HUES64 (cell line): ENCODE data around the gene MAP2K3. TPM values are rescaled to one million over a fixed set of nuclear protein-coding genes. Genes with fewer than 3 reads are reported as not detected.

Source experiments
- H3K27ac ChIP-seq: 2 replicates; pipeline ENCODE4 v1.7.0; 2013; ENCODE audit warnings: low read depth, low read length, inconsistent platforms
- H3K27me3 ChIP-seq: 2 replicates; pipeline ENCODE4 v1.6.1; 2013; ENCODE audit warnings: mild to moderate bottlenecking, low read length; ENCODE audit not compliant: insufficient read depth
- H3K36me3 ChIP-seq: 2 replicates; pipeline ENCODE4 v1.6.1; 2013; ENCODE audit warnings: mild to moderate bottlenecking, low read length; ENCODE audit not compliant: insufficient read depth
- H3K4me1 ChIP-seq: 2 replicates; pipeline ENCODE4 v1.6.1; 2013; ENCODE audit warnings: mild to moderate bottlenecking, low read length, moderate library complexity; ENCODE audit not compliant: insufficient read depth
- H3K4me3 ChIP-seq: 2 replicates; pipeline ENCODE4 v1.5.1; 2013; ENCODE audit warnings: mild to moderate bottlenecking, low read length, moderate library complexity
- H3K9ac ChIP-seq: 2 replicates; pipeline ENCODE4 v1.6.1; 2013; ENCODE audit warnings: mild to moderate bottlenecking, low read depth, low read length
- H3K9me3 ChIP-seq: 2 replicates; pipeline ENCODE4 v1.6.1; 2013; ENCODE audit warnings: low read depth, low read length; ENCODE audit not compliant: insufficient read depth
- WGBS: fragments of 150-250, 120-280 bp; methylation state at CpG from one replicate; pipeline ENCODE4 v1.1.7; 2013; ENCODE audit warnings: missing lambda C conversion rate; 5-methylcytosine and 5-hydroxymethylcytosine counted together
- polyA plus RNA-seq, 2 experiments: library from polyadenylated mRNA; stranded (reverse); fragments of 50-300 nt; gene quantifications; one replicate each; pipeline ENCODE4 v1.2.3, GENCODE V29; 2013

The MAP2K3 gene
- polyA plus RNA-seq (2013, experiment 1 of 2) = 22.3 TPM
- 24.4 TPM for polyA plus RNA-seq (2013, experiment 2 of 2)

DNA sequence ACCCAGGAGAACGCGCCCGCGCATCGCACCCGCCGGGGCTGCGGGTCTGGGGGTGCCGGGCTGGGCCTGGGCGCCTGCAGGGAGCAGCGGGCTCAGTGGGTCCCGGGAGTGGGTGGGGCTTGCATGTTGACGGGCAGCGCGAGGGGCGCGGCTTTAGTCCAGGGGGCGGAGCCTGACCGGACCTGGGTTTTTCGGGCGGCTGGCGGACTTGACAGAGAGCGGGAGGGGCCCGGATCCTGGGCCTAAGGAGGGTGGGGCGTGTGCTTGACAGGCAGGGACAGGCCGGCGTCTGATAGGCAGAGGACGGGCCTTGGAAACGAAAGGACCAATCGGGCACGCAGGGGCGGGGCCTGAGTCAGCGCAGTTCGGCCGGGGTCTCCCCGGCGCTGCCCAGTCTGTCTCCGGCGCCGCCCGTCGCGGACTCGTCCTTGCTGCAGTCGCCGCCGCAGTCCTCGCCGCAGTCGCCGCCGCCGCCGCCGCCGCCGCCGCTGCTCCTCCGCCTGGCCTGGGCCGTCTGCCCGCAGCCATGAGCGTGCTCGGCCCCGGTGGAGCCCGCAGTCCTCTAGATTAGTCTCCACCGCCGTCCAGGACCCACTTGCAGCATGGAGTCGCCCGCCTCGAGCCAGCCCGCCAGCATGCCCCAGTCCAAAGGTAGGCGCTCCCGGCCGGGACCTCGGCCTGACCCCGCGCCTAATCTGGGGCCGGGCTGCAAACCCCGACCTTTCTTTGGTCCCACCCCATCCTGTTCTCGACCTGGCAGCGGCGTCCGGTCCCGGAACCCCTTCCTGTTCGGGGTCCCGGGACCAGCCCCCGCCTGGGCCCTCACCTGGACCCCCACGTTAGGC is at the start of gene MAP2K3:
Gene MAP2K3, plus strand, starts transcription at position 393 of the 845 bp plus-strand sequence. Its CDS starts 210 bp downstream, at position 603.
- H3K9me3 ChIP-seq = no peaks in the 10 kb centered on the region
- peak within 1 kb of the TSS; percentile 68 for H3K9ac ChIP-seq
- H3K4me1 ChIP-seq = peaks cover 18% of the 10 kb centered on the region
- peaks cover 24% of the 10 kb centered on the region for H3K27me3 ChIP-seq
- H3K27ac ChIP-seq = no peak within 1 kb of the TSS
- H3K4me3 ChIP-seq = peak within 1 kb of the TSS; percentile 87
- no peaks in the 10 kb centered on the region for H3K36me3 ChIP-seq
- WGBS = under 1% methylated on average over 88 of the region's 88 CpGs

DNA sequence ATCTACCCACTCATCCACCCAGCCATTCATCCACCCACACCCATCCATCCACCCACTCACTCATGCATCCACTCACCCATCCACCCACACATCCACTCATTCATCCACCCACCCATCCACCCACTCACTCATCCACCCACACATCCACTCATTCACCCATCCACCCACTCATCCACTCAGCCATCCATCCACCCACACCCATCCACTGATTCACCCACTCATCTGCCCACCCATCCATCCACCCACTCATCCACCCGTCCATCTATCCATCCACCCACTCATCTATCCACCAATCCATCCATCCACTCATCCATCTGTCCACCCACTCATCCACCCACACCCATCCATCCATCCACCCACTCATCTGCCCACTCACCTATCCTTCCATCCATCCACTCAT is 48.6 kb upstream of the MAP2K3 start:
- Histone ChIP-seq H3K4me1 (peaks cover 11% of the 10 kb centered on the region), H3K36me3 (no peaks in the 10 kb centered on the region), H3K9ac (no peak overlapping the region), H3K4me3 (no peak overlapping the region), H3K27me3 (no peaks in the 10 kb centered on the region), H3K9me3 (no peaks in the 10 kb centered on the region), H3K27ac (no peak overlapping the region)
- WGBS = 88% methylated on average over 1 of the region's 1 CpG

DNA sequence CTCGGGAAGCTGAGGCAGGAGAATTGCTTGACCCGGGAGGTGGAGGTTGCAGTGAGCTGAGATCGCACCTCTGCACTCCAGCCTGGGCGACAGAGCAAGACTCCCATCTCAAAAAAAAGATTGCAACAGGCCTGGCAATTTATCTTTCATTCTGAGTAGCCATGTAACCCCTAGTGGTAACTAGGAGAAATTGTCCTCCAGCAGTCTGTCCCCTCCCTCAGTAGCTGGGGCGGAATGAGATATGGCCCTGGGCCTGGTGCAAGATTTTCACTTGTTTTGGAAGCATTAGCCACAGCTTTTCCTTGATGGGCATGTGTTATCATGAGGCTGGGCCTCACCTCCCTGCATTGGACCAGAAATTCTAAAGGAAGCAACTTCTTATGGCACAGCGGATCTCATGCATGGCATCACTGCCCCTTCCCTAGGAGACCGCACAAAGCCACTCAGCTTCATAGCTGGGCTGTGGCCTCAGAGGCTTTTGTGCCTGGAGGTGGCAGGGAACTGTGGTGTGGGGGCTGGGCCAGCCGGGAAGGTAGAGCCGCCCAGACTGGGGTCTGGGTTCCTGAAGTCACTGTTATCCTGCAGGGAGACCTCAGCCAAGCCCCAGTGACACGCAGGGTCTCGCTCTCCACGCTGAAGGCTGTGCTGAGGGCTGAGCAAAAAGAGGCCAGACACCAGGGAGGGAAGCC is 44.7 kb upstream of the MAP2K3 start:
- peak overlapping the region; percentile 41 for H3K9ac ChIP-seq
- H3K27ac ChIP-seq = peak overlapping the region; percentile 65
- WGBS = 56% methylated on average over 12 of the region's 12 CpGs
- H3K4me1 ChIP-seq = peaks cover 17% of the 10 kb centered on the region
- H3K9me3 ChIP-seq = no peaks in the 10 kb centered on the region
- H3K4me3 ChIP-seq = no peak overlapping the region
- no peaks in the 10 kb centered on the region for H3K27me3 ChIP-seq
- H3K36me3 ChIP-seq = no peaks in the 10 kb centered on the region

DNA sequence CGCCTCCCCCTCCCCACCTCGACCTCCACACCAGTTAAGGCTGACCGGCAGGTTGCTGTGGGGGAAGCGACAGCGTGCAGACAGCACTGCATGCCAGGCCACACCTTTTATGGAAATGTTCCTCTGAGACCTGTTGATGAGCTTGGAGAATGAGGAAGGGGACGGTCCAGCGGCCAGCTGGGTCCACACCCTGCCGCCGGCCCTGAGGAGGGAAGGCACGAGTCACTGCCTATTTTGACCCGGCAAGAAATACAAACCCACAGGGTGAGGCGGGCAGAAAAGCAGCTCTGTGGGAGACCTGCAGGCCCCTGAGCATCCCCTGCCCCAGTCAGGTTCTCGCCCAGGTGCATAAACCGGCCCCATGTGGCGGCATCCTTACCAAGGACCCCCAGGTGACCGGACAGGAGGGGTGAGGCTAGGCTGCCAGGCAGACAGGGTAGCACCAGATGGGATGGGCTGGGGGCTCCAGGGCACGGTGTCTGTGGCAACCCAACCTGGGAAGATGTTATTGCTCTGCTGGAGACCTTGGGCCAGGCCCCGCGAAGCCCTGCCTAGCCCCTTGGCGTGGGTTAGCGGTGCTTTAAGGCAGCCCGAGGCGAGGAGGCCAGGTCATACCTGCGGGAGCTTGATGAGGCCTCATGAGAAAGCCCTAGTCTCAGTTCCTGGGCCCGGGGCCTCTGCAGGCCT is 44.0 kb upstream of the MAP2K3 start:
- Histone ChIP-seq H3K4me3 (no peak overlapping the region), H3K9me3 (no peaks in the 10 kb centered on the region), H3K9ac (peak overlapping the region; percentile 41), H3K36me3 (no peaks in the 10 kb centered on the region), H3K27ac (peak overlapping the region; percentile 65), H3K4me1 (peaks cover 17% of the 10 kb centered on the region), H3K27me3 (no peaks in the 10 kb centered on the region)
- WGBS = 54% methylated on average over 24 of the region's 25 CpGs

DNA sequence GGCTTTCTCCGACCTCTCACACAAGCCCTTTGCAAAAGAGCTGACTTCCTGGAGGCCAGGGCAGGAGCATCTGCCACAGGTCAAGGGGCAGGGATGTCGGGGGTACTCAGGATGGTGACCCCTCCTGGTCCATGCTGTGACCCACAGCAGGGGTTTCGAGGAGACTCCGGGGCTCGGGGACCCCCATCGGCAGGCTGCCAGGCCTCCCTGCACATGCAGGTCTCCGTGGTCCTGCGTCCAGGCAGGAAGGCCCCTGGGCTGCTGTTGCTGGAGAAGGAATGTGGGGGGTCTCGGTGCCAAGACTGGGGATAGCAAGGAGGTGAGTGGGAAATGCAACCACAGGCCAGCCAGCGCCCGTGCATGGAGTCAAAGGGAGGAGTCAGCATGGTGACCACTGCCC is 42.9 kb upstream of the MAP2K3 start:
- no peaks in the 10 kb centered on the region for H3K36me3 ChIP-seq
- no peak overlapping the region for H3K4me3 ChIP-seq
- WGBS = 90% methylated on average over 11 of the region's 11 CpGs
- no peak overlapping the region for H3K27ac ChIP-seq
- no peaks in the 10 kb centered on the region for H3K9me3 ChIP-seq
- no peak overlapping the region for H3K9ac ChIP-seq
- no peaks in the 10 kb centered on the region for H3K27me3 ChIP-seq
- peaks cover 17% of the 10 kb centered on the region for H3K4me1 ChIP-seq

DNA sequence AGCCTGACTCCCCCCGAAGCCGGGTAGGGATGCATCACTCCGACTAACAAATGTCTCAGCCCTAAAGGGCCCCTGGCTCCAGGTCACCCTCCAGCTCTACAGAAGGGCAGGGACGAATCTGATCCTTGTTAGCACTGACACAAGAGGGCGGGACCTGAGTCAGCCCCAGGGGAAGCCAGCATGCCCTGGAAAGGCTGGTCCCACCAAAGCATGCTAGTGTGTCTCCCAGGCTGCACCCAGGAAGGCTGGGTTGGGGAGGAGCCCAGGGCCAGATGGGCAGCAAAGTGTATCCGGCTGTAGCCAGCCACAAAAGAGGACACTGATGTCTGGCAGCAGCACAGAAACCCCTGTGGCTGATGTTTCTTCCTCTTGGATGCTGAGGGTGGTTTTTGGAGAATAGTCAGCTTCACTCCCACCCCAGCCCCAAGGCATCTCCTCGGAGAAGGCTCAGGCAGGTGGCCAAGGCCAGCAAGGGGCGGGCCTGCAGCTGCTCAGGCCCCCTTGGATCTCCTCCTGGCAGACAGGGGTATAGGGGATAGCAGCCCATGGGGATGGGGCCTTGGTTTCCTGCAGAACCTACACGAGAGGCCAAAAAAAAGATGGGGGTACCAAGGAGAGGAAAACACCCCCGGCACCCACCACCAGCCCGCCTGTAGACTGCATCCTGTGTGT is 42.3 kb upstream of the MAP2K3 start:
- Histone ChIP-seq H3K27ac (no peak overlapping the region), H3K9ac (no peak overlapping the region), H3K9me3 (no peaks in the 10 kb centered on the region), H3K36me3 (no peaks in the 10 kb centered on the region), H3K4me3 (no peak overlapping the region), H3K4me1 (peaks cover 17% of the 10 kb centered on the region), H3K27me3 (no peaks in the 10 kb centered on the region)
- 82% methylated on average over 11 of the region's 11 CpGs for WGBS

DNA sequence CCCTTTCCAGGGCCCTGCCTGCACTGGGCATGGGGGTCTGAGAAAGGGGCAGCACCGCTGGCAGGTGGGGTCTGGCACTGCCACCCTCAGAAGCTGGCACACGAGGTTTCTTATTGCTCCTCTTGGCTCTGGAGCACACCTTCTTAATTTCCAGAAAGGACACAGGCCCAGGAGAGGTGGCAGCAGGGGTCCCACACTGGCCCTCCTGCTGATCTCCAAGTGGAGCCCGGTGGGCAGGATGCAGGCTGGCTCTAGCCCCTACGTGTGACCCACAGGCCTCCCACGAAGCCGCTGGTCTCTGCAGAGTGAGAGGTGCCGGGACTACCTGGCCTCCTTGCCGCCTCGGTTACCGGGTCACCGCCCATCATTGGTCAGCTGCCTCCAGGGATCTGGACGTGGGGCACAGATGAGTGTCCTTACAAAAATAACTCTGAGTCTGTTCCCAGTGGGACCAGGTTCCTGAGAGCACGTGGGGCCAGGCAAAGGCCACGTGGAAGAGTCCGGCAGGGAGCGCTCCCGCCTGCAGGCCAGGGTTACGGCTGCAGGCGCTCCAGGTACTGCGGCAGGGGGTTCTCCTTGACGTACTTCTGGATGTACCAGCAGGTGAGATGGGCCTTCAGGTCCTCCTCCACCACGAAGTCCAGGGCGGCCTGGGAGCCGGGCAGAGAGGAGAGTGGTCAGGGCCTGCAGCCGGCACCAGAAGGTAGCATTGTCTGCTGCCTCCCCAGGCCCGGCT is 41.6 kb upstream of the MAP2K3 start:
- peaks cover 17% of the 10 kb centered on the region for H3K4me1 ChIP-seq

DNA sequence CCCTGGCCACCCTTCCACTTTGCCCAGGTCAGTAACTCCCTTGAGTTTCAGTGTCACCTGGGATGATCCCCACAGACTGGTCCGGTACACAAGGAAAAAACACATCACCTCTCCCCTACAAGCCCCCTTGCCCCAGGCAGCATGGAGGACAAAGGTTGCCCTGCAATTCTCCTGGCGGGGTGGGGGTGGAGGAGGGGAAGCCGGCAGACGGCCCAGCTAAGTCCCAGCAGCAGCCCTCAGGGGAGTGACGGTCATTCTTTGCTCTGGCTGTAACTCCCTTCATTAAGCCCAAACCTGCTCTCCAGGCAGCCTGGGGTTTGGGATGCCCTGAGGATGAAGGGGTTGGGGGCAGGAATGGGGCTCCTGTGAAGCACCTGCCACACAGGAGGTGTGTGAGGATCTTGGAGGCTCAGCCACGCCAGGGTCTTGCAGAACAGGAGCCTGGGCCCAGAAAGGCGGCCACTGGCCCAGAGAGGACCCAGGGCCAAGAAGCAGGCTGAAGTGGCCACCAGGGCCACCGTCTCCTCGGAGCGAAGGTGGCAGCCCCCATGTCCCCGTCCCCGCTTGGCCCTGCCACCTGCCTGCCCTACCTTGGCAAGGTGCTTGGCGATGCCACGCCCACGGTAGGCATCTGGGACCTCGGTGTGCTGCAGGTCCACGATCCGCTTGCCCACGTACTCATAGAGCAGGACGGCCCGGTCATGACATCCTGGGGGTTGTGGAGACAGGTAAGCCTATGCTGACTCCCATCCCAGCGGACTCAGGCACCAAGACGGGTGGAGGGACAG is 40.8 kb upstream of the MAP2K3 start:
- WGBS = 83% methylated on average over 23 of the region's 23 CpGs
- Histone ChIP-seq H3K36me3 (no peaks in the 10 kb centered on the region), H3K4me3 (no peak overlapping the region), H3K9me3 (no peaks in the 10 kb centered on the region), H3K27ac (no peak overlapping the region), H3K9ac (peak overlapping the region; percentile 23; the same call in 1 of the 2 replicates), H3K27me3 (no peaks in the 10 kb centered on the region), H3K4me1 (peaks cover 17% of the 10 kb centered on the region)

More for the DNA sequence above, 41.6 kb upstream of the MAP2K3 start:
- no peaks in the 10 kb centered on the region for H3K27me3 ChIP-seq
- no peaks in the 10 kb centered on the region for H3K36me3 ChIP-seq
- 91% methylated on average over 26 of the region's 26 CpGs for WGBS
- no peak overlapping the region for H3K27ac ChIP-seq
- peak overlapping the region; percentile 23; the same call in 1 of the 2 replicates for H3K9ac ChIP-seq
- no peak overlapping the region for H3K4me3 ChIP-seq
- no peaks in the 10 kb centered on the region for H3K9me3 ChIP-seq

DNA sequence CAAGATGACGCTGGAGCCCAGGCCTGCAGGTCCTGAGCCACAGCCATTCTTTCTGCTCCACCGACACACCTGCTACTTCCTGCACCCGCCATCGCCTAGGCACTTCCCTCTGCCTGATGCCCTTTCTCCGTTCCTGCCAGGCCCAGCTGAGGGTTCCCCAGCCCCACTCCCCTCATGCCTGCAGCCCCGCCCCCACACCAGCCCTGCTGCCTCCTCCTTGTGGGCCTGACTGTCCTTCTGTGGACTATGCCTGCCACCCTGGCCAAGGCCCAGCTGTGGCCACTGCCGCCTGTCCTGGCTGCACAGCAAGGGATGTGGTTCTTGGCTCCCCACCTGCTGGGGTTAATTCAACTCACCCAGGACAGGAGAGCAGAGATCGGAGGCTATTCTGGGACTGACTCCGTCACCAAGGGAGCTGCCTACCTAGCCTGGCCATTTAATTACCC is 38.8 kb upstream of the MAP2K3 start:
- Histone ChIP-seq H3K27ac (no peak overlapping the region), H3K4me3 (no peak overlapping the region), H3K4me1 (peaks cover 7% of the 10 kb centered on the region; the same call in 1 of the 2 replicates), H3K27me3 (no peaks in the 10 kb centered on the region), H3K36me3 (no peaks in the 10 kb centered on the region), H3K9me3 (no peaks in the 10 kb centered on the region), H3K9ac (no peak overlapping the region)
- WGBS = 78% methylated on average over 9 of the region's 9 CpGs
